ENCODE data around the gene LRRK1.

DNA sequence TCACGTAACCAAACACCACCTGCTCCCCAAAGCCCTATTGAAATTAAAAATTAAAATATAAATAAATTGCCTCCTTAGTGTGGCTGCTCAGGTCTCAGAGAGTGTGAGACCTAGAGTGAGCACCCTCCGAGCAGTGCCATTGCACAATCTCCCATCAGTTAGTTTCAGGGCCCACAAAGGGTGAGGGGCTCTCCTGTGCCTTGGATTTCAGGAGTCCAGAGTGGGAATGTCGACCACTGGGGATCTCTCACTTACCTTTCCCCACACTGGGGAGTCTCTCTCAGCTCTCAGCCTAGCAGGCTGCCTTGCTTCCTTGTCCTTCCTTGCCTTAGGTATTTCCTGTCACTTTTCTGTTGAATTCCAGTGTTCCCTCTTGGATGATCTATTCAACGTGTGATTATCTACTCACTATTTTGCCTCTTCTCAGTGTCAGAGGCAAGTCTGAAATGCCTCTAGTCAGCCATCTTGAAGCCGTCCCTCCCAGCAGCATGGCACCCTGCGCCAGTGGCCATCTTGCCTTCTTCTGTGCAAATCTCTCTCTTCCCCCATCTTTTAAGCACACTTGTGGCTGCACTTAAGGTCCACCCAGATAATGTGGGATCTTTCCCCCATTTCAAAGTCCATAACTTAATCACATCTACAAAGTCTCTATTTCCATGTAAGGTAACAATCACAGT is 119.3 kb downstream of the LRRK1 start:
- TF ChIP-seq, protein P1, sequence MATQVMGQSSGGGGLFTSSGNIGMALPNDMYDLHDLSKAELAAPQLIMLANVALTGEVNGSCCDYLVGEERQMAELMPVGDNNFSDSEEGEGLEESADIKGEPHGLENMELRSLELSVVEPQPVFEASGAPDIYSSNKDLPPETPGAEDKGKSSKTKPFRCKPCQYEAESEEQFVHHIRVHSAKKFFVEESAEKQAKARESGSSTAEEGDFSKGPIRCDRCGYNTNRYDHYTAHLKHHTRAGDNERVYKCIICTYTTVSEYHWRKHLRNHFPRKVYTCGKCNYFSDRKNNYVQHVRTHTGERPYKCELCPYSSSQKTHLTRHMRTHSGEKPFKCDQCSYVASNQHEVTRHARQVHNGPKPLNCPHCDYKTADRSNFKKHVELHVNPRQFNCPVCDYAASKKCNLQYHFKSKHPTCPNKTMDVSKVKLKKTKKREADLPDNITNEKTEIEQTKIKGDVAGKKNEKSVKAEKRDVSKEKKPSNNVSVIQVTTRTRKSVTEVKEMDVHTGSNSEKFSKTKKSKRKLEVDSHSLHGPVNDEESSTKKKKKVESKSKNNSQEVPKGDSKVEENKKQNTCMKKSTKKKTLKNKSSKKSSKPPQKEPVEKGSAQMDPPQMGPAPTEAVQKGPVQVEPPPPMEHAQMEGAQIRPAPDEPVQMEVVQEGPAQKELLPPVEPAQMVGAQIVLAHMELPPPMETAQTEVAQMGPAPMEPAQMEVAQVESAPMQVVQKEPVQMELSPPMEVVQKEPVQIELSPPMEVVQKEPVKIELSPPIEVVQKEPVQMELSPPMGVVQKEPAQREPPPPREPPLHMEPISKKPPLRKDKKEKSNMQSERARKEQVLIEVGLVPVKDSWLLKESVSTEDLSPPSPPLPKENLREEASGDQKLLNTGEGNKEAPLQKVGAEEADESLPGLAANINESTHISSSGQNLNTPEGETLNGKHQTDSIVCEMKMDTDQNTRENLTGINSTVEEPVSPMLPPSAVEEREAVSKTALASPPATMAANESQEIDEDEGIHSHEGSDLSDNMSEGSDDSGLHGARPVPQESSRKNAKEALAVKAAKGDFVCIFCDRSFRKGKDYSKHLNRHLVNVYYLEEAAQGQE (IDR thresholded peaks at IDR 0.05; ENCODE audit: insufficient read depth in 1 of 2, low read depth in 2 of 2, low read length in 2 of 2), result no peak
- TF ChIP-seq POLR2AphosphoS5 (IDR thresholded peaks at IDR 0.05; ENCODE audit: low read depth, low read length) (no peak), TAF1 (IDR thresholded peaks at IDR 0.05; ENCODE audit: borderline replicate concordance, insufficient read depth, low read length) (no peak), FOXP2 (optimal IDR thresholded peaks at IDR 0.05; ENCODE audit: borderline replicate concordance, extremely low read depth, extremely low read length, insufficient read depth) (no peak), SIN3A (IDR thresholded peaks at IDR 0.05; ENCODE audit: borderline replicate concordance, insufficient read depth, low read length) (no peak)
